ENCODE results near the gene VPS52.

VPS52 gene

GRCh38 chr6:33209856-33210255 is 61.8 kb downstream of the VPS52 start:
- DNase-seq (ENCODE audit: low spot score), result no peak

DNA sequence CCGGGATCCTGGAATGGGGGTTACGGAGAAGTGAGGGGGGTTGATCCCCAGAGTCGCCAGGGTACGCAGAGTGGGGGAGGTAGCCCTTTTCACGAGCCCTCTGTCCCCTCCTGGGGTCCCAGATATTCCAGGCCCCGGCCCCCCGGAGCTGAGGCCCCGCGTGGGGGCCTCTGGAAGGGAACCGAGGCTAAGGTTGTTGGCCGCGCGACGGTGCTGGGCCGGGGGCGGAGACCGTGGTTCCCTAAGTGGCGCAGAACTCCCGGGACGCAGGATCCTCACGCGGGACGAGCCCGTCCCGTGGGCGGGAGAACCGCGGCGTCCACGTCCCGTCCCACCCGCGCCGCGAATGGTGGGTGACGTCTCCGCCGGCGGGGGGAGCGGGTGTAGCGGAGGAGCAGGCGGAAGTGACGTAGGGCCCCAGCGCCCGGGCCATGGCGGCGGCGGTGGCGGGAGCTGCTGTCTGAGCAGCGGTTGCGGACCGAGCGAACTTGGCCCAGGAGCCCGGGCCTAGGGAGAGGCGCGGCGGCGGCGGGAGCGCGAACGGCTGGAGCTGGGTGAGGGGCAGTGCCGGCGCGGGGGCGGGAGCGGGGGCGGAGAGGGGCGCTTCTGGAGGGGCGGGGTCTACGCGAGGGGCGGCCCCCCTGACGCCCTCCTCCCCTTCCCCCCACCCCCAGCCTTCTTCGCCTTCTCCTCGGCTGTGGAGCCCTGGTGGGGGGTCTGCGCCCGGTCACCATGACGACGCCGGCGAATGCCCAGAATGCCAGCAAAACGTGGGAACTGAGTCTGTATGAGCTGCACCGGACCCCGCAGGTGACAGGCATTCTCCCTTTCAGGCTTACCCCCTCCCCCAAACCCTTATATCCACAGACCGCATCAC is 63.3 kb downstream of the VPS52 start, which contains the start of gene RING1:
TSS of gene RING1 (plus strand) at position 410 of the 877 bp plus-strand sequence. CDS start at position 733, 323 bp downstream.
- DNase-seq (ENCODE audit: low spot score), result peak; percentile 81

- DNase-seq (ENCODE audit: low spot score), result no peak
Observed at GRCh38 chr6:33207552-33208090, 64.1 kb downstream of the VPS52 start.

DNA sequence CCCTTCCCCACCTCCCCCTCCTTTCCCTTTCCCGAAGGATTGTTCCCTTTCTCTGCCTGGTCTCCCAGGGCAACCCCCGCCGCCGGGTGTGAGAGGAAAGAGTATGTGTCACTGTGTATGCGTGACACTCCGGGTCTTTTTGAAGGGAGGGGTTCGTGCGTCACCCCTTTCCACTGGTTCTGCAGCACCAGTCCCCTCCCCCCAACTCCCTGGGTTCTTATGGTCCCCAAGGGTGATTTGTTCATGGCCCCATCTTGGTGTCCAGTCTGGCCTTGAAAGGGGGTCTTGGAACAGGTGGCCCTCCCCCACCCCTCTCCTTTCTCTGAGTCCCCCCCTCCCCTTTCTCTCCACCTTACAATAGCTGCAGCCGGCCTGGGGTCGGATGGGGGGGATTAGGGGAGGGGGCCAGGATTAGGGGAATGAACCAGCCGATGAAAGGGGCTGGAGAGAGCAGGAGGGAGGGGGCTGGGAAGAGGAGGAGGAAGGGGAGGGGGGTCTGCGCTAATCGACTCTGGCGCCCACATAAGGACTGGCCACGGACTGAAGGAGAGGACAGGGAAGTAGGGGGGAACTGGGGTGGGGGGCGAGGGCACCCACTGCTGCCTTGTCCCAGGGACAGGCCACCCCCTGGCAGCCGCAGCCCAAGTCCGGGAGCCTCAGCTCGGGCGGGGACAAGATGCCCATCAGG is 64.7 kb downstream of the VPS52 start:
- DNase-seq (ENCODE audit: low spot score), result no peak

- no peak for DNase-seq (ENCODE audit: low spot score)
Observed at GRCh38 chr6:33206027-33206863, 65.4 kb downstream of the VPS52 start.

- peak; percentile 32 for DNase-seq (ENCODE audit: low spot score)
Observed at GRCh38 chr6:33205191-33206026, 66.3 kb downstream of the VPS52 start.

DNA sequence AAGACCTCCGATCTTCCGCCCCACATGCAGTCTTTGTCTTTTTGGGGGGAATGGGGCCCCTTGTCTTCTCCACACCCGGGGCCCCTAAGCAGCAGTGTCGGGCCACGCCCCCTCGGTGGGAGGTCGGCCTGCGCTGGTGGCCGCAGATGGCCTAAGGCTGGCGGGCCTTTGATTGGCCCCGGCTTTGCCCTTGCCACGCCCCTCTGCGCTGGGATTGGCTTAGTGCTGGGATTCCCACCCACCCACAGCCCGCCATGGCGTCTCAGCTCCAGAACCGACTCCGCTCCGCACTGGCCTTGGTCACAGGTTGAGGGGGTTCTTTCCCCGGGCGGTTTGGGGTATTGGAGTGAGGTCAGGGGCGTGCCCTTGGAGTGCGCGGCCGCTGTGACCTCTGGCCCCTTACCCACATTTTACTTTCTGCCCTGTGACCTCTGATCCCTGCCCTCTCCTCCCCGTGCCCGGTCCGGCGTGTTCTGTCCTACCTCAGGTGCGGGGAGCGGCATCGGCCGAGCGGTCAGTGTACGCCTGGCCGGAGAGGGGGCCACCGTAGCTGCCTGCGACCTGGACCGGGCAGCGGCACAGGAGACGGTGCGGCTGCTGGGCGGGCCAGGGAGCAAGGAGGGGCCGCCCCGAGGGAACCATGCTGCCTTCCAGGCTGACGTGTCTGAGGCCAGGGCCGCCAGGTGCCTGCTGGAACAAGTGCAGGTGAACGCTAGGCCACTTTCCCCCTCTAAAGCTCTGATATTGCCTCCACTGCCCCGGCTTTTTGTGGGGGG is 67.1 kb downstream of the VPS52 start, which contains the start of gene HSD17B8:
TSS of gene HSD17B8 (plus strand) at position 241 of the 776 bp plus-strand sequence. CDS start at position 255, 14 bp downstream.
- peak; percentile 89 for DNase-seq (ENCODE audit: low spot score)

- DNase-seq (ENCODE audit: low spot score), result no peak
Observed at GRCh38 chr6:33204165-33204414, 67.6 kb downstream of the VPS52 start.

DNA sequence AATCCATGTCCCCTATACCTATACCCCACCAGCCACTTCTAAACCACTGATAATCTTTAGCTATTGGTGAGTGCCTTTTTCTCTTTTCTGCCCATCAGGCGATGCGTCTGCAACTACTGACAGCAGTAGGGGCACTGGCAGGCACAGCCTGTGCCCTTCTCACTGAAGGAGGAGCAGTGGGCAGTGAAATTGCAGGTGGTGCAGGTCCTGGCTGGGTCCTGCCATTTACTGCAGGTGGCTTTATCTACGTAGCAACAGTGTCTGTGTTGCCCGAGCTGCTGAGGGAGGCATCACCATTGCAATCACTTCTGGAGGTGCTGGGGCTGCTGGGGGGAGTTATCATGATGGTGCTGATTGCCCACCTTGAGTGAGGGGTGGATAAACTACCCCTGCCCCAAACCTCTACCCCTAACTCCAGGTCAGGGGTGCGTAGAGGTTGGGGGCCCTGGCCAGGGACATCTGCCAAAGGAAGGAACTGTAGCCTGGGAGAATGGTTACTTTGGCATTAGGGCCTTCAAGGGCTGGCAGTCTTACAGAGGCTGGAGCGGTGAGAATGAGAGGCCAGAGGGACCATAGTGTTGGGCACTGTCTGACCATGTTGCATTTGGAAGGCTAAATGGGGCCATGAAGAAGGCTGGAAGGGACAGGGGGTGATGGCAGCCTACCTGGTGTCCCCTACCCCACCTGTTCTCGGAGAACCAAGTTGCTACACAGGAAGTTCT is 68.1 kb downstream of the VPS52 start:
- no peak for DNase-seq (ENCODE audit: low spot score)

DNA sequence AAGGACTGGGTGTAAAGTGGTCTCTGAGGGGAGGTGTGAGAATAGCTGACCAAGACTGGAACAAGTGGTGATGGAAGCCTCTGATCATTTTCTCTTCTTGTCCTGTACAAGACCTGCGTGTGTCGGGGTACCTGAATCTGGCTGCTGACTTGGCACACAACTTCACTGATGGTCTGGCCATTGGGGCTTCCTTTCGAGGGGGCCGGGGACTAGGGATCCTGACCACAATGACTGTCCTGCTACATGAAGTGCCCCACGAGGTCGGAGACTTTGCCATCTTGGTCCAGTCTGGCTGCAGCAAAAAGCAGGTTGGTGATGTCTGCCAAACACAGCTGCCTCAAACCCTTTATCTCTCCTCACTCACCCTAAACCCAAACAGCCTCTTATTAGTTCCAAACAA is 68.9 kb downstream of the VPS52 start:
- DNase-seq (ENCODE audit: low spot score), result no peak

DNA sequence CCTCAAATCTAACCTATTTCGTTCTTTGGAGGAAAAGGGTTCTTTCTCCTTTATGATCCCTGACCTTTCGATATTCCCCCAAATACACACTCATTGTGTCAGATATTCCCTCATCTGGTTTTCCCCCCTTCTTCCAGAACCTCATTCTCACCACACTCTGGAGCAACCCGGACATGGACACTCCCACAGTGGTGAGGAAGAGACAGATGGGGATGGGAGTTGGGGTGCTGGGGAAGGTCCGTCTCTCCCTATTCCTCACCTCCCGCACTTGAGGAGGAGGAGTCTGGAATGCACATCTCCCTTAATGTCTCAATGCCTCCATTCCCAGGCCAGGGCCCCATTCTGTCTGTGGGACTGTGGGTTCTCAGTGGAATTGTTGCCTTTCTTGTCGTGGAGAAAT is 69.7 kb downstream of the VPS52 start:
- DNase-seq (ENCODE audit: low spot score), result no peak

DNA sequence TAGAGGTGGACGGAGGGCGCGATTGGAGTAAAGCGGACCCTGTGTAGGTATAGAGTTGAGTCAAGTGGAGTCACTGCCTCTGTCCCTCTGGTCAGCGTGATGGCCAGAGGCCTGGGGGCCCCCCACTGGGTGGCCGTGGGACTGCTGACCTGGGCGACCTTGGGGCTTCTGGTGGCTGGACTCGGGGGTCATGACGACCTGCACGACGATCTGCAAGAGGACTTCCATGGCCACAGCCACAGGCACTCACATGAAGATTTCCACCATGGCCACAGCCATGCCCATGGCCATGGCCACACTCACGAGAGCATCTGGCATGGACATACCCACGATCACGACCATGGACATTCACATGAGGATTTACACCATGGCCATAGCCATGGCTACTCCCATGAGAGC is 70.5 kb downstream of the VPS52 start:
- DNase-seq (ENCODE audit: low spot score), result no peak
